Germinal center (tissue), 1 donor: ENCODE data around the gene SLC10A7.

Experiments
- DNase-seq: peaks from one replicate; pipeline ENCODE4 v3.0.0; 2012; ENCODE audit warnings: mixed read lengths, low spot score

SLC10A7 gene

DNA sequence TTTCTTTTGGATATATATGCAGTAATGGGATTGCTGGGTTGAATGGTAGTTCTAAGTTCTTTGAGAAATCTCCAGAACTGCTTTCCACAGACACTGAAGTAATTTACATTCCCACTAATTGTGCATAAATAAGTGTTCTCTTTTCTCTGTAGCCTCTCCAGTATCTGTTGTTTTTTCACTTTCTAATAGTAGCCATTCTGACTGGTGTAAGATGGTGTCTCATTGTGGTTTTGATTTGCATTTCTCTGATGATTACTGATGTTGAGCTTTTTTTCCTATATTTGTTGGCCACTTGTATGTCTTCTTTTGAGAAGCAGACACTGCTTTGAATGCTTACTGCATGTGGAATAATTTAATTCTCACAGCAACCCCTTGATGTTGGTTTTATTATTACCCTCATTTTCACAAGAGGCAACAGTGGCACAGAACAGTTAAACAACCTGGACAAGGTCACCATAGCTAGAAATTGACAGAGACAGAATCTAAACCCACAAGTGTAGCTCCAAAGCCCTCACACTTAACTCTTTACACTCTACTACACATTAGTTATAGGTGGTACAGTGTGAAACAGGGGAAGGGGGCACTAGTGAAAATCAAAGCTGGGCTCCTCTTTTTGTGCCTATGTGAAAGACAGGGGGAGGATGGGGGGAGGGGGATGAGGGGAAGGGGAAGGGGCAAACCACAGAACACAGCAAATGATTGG, 211.3 kb downstream of the SLC10A7 start:
- DNase-seq = no peak

GRCh38 chr4:146308951-146309350, 212.8 kb downstream of the SLC10A7 start:
- no peak for DNase-seq

GRCh38 chr4:146302822-146303221, 218.9 kb downstream of the SLC10A7 start:
- DNase-seq = no peak

DNA sequence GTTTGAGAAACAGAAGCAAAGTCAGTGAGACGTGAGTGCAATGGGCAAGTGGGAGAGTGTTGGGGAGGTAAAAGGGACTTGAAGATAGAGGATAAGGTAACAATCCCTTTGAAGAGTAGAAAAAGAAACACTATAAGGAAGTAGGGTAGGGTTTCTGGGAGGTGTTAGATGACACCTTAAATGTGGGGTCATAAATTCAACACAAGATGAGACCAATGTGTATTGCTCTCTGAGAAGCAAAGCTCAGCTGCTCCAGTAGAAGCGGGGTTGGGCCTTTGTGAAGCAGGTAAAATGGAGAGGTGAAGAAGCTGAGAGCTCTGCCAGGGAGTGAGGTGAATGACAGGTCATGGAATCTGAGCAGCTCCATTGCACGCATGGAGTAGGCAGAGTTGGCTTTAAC, 222.1 kb downstream of the SLC10A7 start:
- DNase-seq = no peak

GRCh38 chr4:146294776-146295175, 227.0 kb downstream of the SLC10A7 start:
- no peak for DNase-seq

- DNase-seq = no peak
These were observed 229.2 kb downstream of the SLC10A7 start for GRCh38 chr4:146292508-146292907.

- DNase-seq = no peak
These were observed 230.4 kb downstream of the SLC10A7 start for GRCh38 chr4:146291313-146291712.

GRCh38 chr4:146288193-146288592, 233.5 kb downstream of the SLC10A7 start:
- DNase-seq = no peak

DNA sequence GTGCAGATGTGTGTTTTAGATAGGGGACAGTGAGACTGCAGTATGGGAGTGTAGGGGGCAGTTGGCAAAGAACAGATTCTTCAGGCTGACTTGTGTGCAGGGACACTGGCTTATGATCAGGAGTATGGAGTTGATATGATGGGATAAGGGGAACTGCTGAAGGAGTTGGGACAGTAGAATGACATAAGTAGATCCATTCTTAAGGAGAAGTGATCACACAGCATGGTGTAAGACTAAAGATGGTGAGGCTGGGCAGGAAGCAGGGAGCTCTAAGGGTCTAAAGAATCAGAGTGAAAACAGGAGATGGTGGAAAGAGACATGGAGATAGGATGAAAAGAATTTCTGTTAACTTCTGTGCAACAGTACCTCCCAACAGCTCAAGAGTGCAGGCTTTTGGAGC, 236.7 kb downstream of the SLC10A7 start:
- DNase-seq = no peak

DNA sequence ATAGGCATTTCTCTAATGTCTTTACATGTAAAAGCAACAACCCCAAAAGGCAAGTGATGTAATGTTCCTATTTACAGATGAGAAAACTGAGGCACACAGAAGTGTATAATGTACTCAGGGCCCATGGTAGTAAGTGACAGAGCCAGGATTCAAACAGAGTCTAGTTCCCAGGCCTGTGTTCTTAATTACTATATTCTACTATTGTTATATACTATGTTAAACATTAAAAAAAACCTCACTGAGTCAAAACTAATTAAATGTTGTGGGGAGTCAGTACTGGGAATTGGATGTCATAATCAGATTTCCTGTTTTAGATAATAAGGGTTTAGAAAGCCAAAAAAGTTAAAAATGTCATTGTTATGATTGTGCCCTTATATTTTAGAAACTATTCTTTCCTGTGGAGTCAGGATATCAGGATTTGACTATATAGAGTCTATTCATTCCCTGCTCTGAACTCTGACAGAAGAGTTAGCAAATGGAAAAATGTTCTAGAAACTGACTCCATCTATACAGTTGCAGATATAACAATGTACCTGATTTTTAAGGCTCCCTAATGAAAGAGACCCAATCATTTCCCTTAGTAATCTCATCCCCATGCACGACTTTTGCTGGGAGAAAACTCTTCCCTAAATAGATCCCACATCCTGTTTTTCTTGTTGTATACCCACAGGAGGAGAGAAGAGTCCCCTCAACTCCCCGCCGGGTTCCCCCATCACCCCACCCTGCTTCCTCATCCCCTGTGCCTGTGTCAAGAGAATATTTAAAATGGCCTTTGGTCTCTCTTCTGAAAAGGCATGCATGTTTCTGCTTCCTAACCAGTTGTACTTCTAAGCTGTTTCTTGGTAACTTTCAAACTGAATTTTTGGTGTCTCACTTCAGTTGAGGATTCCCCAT, 237.7 kb downstream of the SLC10A7 start:
- no peak for DNase-seq

- DNase-seq = no peak
These were observed 239.1 kb downstream of the SLC10A7 start for GRCh38 chr4:146282657-146283056.

DNA sequence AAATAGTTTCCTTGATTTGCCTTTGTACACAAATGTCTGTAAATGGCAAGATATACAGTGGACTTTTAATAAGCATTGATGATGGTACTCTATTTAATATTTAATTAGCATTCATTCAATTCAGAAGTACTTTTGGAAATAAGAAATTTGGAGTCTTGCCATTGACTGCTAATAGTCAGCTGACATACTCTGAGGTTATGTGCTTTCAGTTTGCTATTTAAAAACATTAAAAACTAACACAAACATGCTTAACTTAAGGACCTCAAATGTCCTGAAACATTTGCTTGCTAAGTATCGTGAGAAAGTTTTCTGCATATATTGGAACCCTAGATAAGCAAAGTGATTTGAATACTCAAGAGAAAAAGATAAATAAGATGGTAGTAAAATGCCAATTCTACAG, 242.8 kb downstream of the SLC10A7 start:
- no peak for DNase-seq

DNA sequence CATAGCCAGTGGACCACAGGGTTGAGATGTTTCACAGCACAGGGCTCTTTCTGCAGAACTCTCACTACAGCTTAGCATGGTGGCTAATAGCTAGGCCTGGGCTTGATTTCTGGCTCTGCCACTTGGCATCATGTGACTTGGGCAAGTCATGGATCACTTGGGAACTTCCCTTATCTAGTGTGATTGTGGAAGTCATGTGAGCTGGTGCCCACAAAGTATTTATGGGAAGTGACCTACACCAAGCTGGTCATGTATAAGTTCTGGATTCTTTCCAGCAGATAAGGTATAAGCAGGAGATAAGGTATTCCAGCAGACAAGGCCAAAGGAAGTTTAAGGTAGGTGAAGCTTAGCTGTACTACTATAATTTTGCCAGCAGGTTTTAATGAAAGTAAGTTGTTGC, 246.4 kb downstream of the SLC10A7 start:
- DNase-seq = no peak

DNA sequence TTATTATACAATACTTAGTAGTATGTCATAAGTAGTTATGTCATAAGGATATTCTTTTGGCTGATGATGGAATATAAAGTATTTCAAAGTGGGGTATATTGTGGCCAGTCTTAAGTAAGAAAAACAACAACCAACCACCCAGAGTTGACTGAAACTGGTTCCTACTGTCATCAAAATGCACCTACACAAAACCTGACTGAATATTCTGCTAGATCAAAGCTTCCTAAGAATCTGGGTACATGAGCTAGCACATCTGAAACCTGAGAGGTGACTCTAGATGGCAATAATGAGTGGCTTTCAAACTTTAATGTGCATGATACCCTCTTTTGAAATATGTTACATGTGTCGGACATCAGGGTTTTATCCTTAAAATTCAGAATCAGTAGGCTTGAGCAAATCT, 247.0 kb downstream of the SLC10A7 start:
- no peak for DNase-seq

- DNase-seq = no peak
These were observed 248.4 kb downstream of the SLC10A7 start for GRCh38 chr4:146273204-146273901.

DNA sequence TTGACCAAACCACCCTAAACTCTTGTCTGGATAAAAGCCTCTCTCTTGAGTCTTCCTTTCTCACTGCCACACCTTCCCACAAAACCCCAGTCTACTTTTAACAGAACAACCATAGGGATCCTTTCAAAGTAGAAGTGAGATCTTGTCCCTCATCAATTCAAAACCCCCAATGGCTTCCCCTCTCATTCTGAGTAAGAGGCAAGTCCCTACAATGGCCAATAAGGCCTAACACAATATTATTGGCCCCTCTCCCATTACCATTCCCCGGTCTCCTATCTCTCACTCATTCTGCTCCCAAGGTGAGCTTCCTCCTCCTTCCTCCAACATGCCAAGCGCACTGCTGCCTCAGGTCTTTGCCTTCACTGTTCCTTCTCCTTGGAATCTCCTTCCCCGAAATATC, 250.3 kb downstream of the SLC10A7 start:
- no peak for DNase-seq

DNA sequence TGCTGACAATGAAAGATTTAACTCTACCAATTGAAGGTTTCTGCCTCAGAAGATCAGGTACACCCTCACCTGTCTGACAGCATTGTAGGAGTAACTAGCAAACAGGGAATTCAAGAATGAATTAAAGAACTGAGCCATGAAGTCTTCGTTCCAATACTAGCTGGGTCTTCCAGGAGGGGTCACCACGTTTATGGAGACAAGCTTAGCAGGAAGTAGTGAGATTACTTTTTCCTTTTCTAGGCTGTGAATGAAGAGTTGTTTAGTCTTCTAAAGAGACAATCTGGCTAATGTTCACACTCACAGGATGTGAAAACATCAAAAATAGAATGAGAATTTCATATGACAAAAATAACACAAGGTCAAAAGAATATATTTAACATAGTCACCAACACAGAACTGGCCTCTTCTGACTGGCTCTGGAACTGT, 252.5 kb downstream of the SLC10A7 start:
- no peak for DNase-seq

- DNase-seq = no peak
These were observed 253.9 kb downstream of the SLC10A7 start for GRCh38 chr4:146267826-146268225.

DNA sequence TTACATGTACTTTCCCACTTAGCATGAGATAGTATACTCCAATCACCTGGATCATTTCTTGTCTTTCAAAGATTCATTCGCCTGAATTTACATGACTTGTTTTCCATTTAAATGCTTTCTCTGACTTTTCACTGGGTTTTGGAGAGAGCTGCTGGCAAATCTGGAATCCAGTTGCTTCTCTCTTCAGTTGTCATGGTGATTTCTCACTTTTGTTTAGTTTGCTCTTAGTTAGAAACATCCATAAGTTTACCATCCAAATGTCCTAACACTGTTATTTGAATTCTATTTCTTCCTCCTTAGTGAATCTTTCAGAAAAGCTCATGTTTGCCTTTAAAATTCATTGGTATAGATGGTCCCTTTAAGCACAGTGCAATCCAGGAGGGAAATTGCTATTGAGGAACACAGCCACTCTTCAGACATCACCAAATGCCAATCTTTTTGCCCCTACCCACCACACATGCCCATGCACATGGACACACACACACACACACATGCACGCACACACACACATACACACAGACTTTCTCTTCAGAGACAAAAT, 255.7 kb downstream of the SLC10A7 start:
- no peak for DNase-seq

DNA sequence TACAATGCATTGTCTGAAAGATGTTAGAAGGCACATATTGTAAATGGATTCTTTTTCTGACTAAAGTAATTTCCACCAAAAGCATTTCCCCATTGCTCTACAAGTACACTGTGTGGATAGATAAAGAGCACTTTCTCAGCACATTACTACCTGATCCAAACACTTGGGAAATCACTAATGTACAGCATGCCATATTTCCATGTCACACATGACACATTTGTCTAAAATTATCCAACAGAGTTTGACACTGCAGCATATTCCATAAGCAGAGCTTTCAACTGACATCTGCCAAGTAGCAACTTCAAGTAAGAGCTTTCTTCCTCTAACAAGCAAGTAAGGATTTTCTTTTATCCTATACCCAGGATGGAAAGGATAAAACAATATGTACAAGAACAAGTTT, 257.9 kb downstream of the SLC10A7 start:
- no peak for DNase-seq

- no peak for DNase-seq
These were observed 260.7 kb downstream of the SLC10A7 start for GRCh38 chr4:146261041-146261440.

DNA sequence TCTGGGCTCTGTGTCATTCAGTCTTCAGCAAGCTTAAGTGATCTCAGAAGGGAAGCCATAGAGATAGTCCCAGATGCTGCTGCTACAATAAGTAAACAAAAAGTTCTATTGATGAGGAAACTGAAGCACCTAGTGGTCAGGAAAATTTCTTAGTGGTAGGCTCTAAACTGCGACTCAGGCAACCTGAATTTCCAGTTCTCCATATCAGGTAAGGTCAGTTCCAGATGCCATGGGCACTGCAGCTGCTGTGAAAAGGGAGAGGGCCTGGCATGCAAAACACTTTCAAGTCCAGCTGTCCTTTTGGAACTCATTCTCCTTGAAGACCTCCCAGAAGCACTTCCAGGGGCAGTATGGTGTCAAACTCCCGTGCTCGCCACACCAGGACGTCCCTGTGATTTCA, 261.2 kb downstream of the SLC10A7 start:
- DNase-seq = no peak

DNA sequence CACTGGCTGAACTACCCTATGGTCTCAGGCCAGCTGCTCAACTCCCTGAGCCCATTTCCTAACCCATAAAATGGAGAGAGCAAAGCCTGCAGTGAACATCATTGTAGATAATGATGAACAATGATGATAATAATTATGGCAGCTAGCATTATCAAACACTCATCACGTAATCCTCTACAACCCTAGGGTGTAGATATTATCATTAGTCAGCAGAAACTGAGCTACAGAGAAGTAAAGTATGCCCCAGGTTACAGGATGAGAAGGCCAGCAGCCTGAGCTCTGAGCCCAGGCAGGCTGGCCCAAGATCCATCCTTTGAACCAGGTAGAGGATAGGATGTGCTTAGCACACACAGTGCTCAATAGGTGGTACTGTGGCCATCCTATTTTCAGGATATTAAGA, 264.2 kb downstream of the SLC10A7 start:
- no peak for DNase-seq
